ENCODE data around the gene ALPL. TPM values are rescaled to one million over a fixed set of nuclear protein-coding genes. Genes with fewer than 3 reads are reported as not detected.

Gene ALPL
- total and polyA plus RNA-seq, 10 donors = 19.5 to 222 (median 58.1) TPM

GRCh38 chr1:21568809-21569385, 59.7 kb downstream of the ALPL start:
- H3K4me3 ChIP-seq = no peak overlapping the region
- H3K27ac ChIP-seq = no peak overlapping the region
- peaks cover 0 to 12% (median 0%) of the 10 kb centered on the region in 7 donors for H3K27me3 ChIP-seq (replicated peaks in 1 of 7)
- peaks cover 0 to 9% (median 2%) of the 10 kb centered on the region in 6 donors for H3K4me1 ChIP-seq
- H3K9me3 ChIP-seq = peaks cover 0 to 6% (median 0%) of the 10 kb centered on the region in 8 donors
- TF ChIP-seq POLR2A (IDR thresholded peaks at IDR 0.05) (no peak), CTCF (IDR thresholded peaks at IDR 0.05 in 8 of 11, conservative IDR thresholded peaks at IDR 0.05 in 3 of 11) (no peak), POLR2AphosphoS5 (IDR thresholded peaks at IDR 0.05) (no peak)
- H3K36me3 ChIP-seq = peaks cover 0 to 89% (median 0%) of the 10 kb centered on the region in 6 donors
- intact Hi-C loops (cut with DNase I; ENCODE audit: low total_unique reads) = no loop called here
- no peak for DNase-seq
- 59 to 78% (median 76%) methylated on average over 9 to 10 of the region's 10 CpGs for WGBS, 5 donors

GRCh38 chr1:21569820-21570527, 60.8 kb downstream of the ALPL start:
- peaks cover 0 to 6% (median 0%) of the 10 kb centered on the region in 8 donors for H3K9me3 ChIP-seq
- peaks cover 0 to 20% (median 12%) of the 10 kb centered on the region in 6 donors for H3K4me1 ChIP-seq
- H3K4me3 ChIP-seq = no peak overlapping the region
- intact Hi-C loops (cut with DNase I; ENCODE audit: low total_unique reads) = loop anchor here (10.0 kb wide), 1 partner anchor 55 kb away; no protein-coding TSS in a partner anchor
- peaks cover 0 to 23% (median 7%) of the 10 kb centered on the region in 7 donors for H3K27me3 ChIP-seq (replicated peaks in 1 of 7)
- H3K36me3 ChIP-seq = peaks cover 0 to 78% (median 0%) of the 10 kb centered on the region in 6 donors
- TF ChIP-seq POLR2A (IDR thresholded peaks at IDR 0.05) = no peak
- TF ChIP-seq POLR2AphosphoS5 (IDR thresholded peaks at IDR 0.05) = no peak
- no peak for TF ChIP-seq CTCF (IDR thresholded peaks at IDR 0.05 in 8 of 11, conservative IDR thresholded peaks at IDR 0.05 in 3 of 11)
- DNase-seq = no peak
- 60 to 83% (median 70%) methylated on average over 10 of the region's 10 CpGs for WGBS, 5 donors
- H3K27ac ChIP-seq = no peak overlapping the region

- H3K4me3 ChIP-seq = no peak overlapping the region
- H3K9me3 ChIP-seq = peaks cover 0 to 6% (median 0%) of the 10 kb centered on the region in 8 donors
- peaks cover 0 to 28% (median 7%) of the 10 kb centered on the region in 7 donors for H3K27me3 ChIP-seq (replicated peaks in 1 of 7)
- intact Hi-C loops (cut with DNase I; ENCODE audit: low total_unique reads) = loop anchor here (10.0 kb wide), 1 partner anchor 56 kb away; no protein-coding TSS in a partner anchor
- TF ChIP-seq POLR2A (IDR thresholded peaks at IDR 0.05) = no peak
- TF ChIP-seq POLR2AphosphoS5 (IDR thresholded peaks at IDR 0.05) = no peak
- TF ChIP-seq CTCF (IDR thresholded peaks at IDR 0.05 in 8 of 11, conservative IDR thresholded peaks at IDR 0.05 in 3 of 11) = no peak
- DNase-seq = no peak
- peaks cover 0 to 75% (median 0%) of the 10 kb centered on the region in 6 donors for H3K36me3 ChIP-seq
- WGBS, 5 donors = 57 to 92% (median 87%) methylated on average over 1 to 5 of the region's 5 CpGs
- peaks cover 0 to 20% (median 12%) of the 10 kb centered on the region in 6 donors for H3K4me1 ChIP-seq
- H3K27ac ChIP-seq = no peak overlapping the region
Measured at GRCh38 chr1:21570528-21570875, 61.3 kb downstream of the ALPL start.

- TF ChIP-seq POLR2A (IDR thresholded peaks at IDR 0.05) (no peak), CTCF (IDR thresholded peaks at IDR 0.05 in 8 of 11, conservative IDR thresholded peaks at IDR 0.05 in 3 of 11) (no peak), POLR2AphosphoS5 (IDR thresholded peaks at IDR 0.05) (no peak)
- Histone ChIP-seq H3K9me3 (peaks cover 0 to 6% (median 0%) of the 10 kb centered on the region in 8 donors), H3K27me3 (replicated peaks in 1 of 7) (peaks cover 0 to 32% (median 7%) of the 10 kb centered on the region in 7 donors), H3K4me1 (peaks cover 0 to 20% (median 12%) of the 10 kb centered on the region in 6 donors), H3K36me3 (peaks cover 0 to 76% (median 0%) of the 10 kb centered on the region in 6 donors), H3K27ac (no peak overlapping the region), H3K4me3 (no peak overlapping the region)
- DNase-seq = no peak
- 78 to 93% (median 84%) methylated on average over 4 of the region's 4 CpGs for WGBS, 5 donors
- intact Hi-C loops (cut with DNase I; ENCODE audit: low total_unique reads) = loop anchor here (10.0 kb wide), 1 partner anchor 56 kb away; no protein-coding TSS in a partner anchor
Measured at GRCh38 chr1:21570885-21571284, 61.7 kb downstream of the ALPL start.
